PC-3 (cell line): ENCODE results near the gene NALCN. TPM values are rescaled to one million over a fixed set of nuclear protein-coding genes. Genes with fewer than 3 reads are reported as not detected.

Experiments
- ATAC-seq: fragments of 200-7000 bp; cut with Tn5 transposase; 2 replicates; pipeline ENCODE4 v1.9.1; 2020; ENCODE audit warnings: mild to moderate bottlenecking, moderate library complexity
- BruUV-seq: library from RNA; stranded (reverse); fragments of 400-500 nt; replicated peaks from 2 replicates; lab custom pipeline; 2021; lab: Mats Ljungman, UMichigan
- CTCF ChIA-PET: fragments of 300-600 bp; sonication (Branson Sonifier 250); formaldehyde crosslinking; loops from one replicate; lab custom pipeline; 2022; ENCODE audit warnings: antibody characterized with exemption; lab: Charles Lee
- POLR2A ChIA-PET: fragments of 300-600 bp; sonication (Branson Sonifier 250); formaldehyde crosslinking; loops from one replicate; lab custom pipeline; 2022; ENCODE audit warnings: antibody characterized with exemption; ENCODE audit not compliant: unreplicated experiment; lab: Charles Lee
- DNase-seq: peaks from one replicate; pipeline ENCODE4 v3.0.0-alpha.2; 2015
- H2AFZ ChIP-seq: fragments of 300-600 bp; sonication (generic); 2 replicates; pipeline ENCODE4 v1.6.0; 2016; ENCODE audit warnings: antibody characterized with exemption, low read length
- H3F3A ChIP-seq: fragments of 300-600 bp; sonication (generic); one replicate; pipeline ENCODE4 v1.6.0; 2017; ENCODE audit warnings: antibody characterized with exemption, low read length, control low read depth, mild to moderate bottlenecking; ENCODE audit not compliant: unreplicated experiment
- H3K27ac ChIP-seq: fragments of 300-600 bp; sonication (generic); 2 replicates; pipeline ENCODE4 v1.5.1; 2016; ENCODE audit warnings: mild to moderate bottlenecking, low read length
- H3K27me3 ChIP-seq: fragments of 300-600 bp; sonication (generic); 2 replicates; pipeline ENCODE4 v1.6.1; 2016; ENCODE audit warnings: low read length, mixed read lengths
- H3K36me3 ChIP-seq: fragments of 300-600 bp; sonication (generic); 2 replicates; pipeline ENCODE4 v1.6.1; 2016; ENCODE audit warnings: low read depth, mixed run types, low read length, mixed read lengths
- H3K4me1 ChIP-seq: fragments of 300-600 bp; sonication (generic); 2 replicates; pipeline ENCODE4 v1.5.1; 2016; ENCODE audit warnings: low read length; ENCODE audit not compliant: insufficient read depth
- H3K4me2 ChIP-seq: fragments of 300-600 bp; sonication (generic); 2 replicates; pipeline ENCODE4 v1.6.0; 2016; ENCODE audit warnings: low read length
- H3K4me3 ChIP-seq: fragments of 300-600 bp; sonication (generic); 2 replicates; pipeline ENCODE4 v1.5.1; 2016; ENCODE audit warnings: mild to moderate bottlenecking, low read length, mixed read lengths
- H3K79me2 ChIP-seq: fragments of 300-600 bp; sonication (generic); 2 replicates; pipeline ENCODE4 v1.6.1; 2017; ENCODE audit warnings: low read length, mixed read lengths
- H3K9ac ChIP-seq: fragments of 300-600 bp; sonication (generic); 2 replicates; pipeline ENCODE4 v1.6.0; 2016; ENCODE audit warnings: mild to moderate bottlenecking, low read length
- H3K9me2 ChIP-seq: fragments of 300-600 bp; sonication (generic); replicated peaks from 2 replicates; pipeline ENCODE4 v1.6.1; 2016; ENCODE audit warnings: mixed run types, low read length, mixed read lengths
- H3K9me3 ChIP-seq: fragments of 300-600 bp; sonication (generic); 2 replicates; pipeline ENCODE4 v1.6.1; 2016; ENCODE audit warnings: low read length, mixed read lengths
- H4K20me1 ChIP-seq: fragments of 300-600 bp; sonication (generic); 2 replicates; pipeline ENCODE4 v1.6.1; 2016; ENCODE audit warnings: low read length, mixed read lengths
- EZH2 ChIP-seq: fragments of 300-600 bp; sonication (generic); IDR thresholded peaks from one replicate; pipeline ENCODE4 v1.6.1; 2017; ENCODE audit warnings: antibody characterized with exemption, mild to moderate bottlenecking, low read length; ENCODE audit not compliant: unreplicated experiment
- EZH2phosphoT487 ChIP-seq: fragments of 300-600 bp; sonication (generic); IDR thresholded peaks from 2 replicates; pipeline ENCODE4 v1.6.1; 2018; ENCODE audit warnings: mild to moderate bottlenecking, antibody characterized with exemption, low read length, borderline replicate concordance
- intact Hi-C: fragments of 100-400 bp; cut with micrococcal nuclease; formaldehyde crosslinking; loops from 2 replicates; pipeline ENCODE4 v1.9.0; 2023
- total RNA-seq: library from RNA; depleted of rRNA; stranded (reverse); fragments of >200 nt; gene quantifications from 2 replicates; pipeline ENCODE4 v1.2.3, GENCODE V29; 2014
- TF ChIP-seq, protein P1 (sequence below): fragments of 300-600 bp; sonication (generic); conservative IDR thresholded peaks from 2 replicates; pipeline ENCODE4 v1.5.1; 2017; ENCODE audit warnings: antibody characterized with exemption, low read depth, mild to moderate bottlenecking, low read length

Gene NALCN
- total RNA-seq, 1 experiment from 2014 or later, result 11.8 TPM

DNA sequence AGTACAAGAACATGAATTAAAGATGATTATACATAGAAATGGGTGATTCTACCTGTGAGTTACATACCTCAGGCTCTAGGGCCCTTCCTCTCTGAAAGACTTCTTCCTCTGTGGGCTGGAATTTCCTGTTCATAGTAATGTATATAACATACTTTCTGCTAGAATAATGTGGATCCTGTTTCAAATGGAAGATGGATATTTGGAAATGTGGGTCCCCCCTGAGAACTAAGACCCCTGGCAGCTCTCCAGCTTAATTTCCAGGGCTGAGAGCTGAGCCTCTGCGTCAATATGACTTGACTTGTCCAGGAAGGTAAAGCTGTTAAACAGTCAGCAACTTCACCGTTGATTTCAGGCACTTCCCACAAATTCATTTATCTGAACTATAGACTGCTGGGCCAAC lies 296.3 kb downstream of the NALCN start:
- ATAC-seq, result no peak
- H3K4me1 ChIP-seq, result no peaks in the 10 kb centered on the region

GRCh38 chr13:101116826-101117225 lies 299.5 kb downstream of the NALCN start:
- no peaks in the 10 kb centered on the region for H3F3A ChIP-seq
- BruUV-seq, result no TSS peak
- H4K20me1 ChIP-seq, result no peaks in the 10 kb centered on the region
- ChIA-PET POLR2A (no interaction called here), CTCF (no interaction called here)
- H3K9ac ChIP-seq, result no peak overlapping the region
- peaks cover 8% of the 10 kb centered on the region for H3K4me1 ChIP-seq
- no peaks in the 10 kb centered on the region for H3K79me2 ChIP-seq
- no peaks in the 10 kb centered on the region for H3K27me3 ChIP-seq
- DNase-seq, result no peak
- no peak for ATAC-seq
- no peak overlapping the region for H2AFZ ChIP-seq
- H3K27ac ChIP-seq, result no peak overlapping the region
- no peaks in the 10 kb centered on the region for H3K9me2 ChIP-seq
- intact Hi-C loops, result no loop called here
- H3K4me3 ChIP-seq, result no peak overlapping the region
- no peak for TF ChIP-seq EZH2phosphoT487
- no peak for TF ChIP-seq EZH2
- TF ChIP-seq, protein P1, sequence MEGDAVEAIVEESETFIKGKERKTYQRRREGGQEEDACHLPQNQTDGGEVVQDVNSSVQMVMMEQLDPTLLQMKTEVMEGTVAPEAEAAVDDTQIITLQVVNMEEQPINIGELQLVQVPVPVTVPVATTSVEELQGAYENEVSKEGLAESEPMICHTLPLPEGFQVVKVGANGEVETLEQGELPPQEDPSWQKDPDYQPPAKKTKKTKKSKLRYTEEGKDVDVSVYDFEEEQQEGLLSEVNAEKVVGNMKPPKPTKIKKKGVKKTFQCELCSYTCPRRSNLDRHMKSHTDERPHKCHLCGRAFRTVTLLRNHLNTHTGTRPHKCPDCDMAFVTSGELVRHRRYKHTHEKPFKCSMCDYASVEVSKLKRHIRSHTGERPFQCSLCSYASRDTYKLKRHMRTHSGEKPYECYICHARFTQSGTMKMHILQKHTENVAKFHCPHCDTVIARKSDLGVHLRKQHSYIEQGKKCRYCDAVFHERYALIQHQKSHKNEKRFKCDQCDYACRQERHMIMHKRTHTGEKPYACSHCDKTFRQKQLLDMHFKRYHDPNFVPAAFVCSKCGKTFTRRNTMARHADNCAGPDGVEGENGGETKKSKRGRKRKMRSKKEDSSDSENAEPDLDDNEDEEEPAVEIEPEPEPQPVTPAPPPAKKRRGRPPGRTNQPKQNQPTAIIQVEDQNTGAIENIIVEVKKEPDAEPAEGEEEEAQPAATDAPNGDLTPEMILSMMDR, result no peak
- H3K36me3 ChIP-seq, result no peaks in the 10 kb centered on the region
- no peak overlapping the region for H3K4me2 ChIP-seq
- no peaks in the 10 kb centered on the region for H3K9me3 ChIP-seq

More for the DNA sequence above, 296.3 kb downstream of the NALCN start:
- H3F3A ChIP-seq, result no peaks in the 10 kb centered on the region
- ChIA-PET CTCF (no interaction called here), POLR2A (no interaction called here)
- H4K20me1 ChIP-seq, result no peaks in the 10 kb centered on the region
- TF ChIP-seq EZH2phosphoT487, result no peak
- TF ChIP-seq EZH2, result no peak
- TF ChIP-seq, protein P1, result no peak
- H3K27ac ChIP-seq, result no peak overlapping the region
- BruUV-seq, result no TSS peak
- DNase-seq, result no peak
- intact Hi-C loops, result no loop called here
- H3K27me3 ChIP-seq, result no peaks in the 10 kb centered on the region
- H3K4me2 ChIP-seq, result no peak overlapping the region
- no peaks in the 10 kb centered on the region for H3K9me2 ChIP-seq
- no peak overlapping the region for H2AFZ ChIP-seq
- H3K9ac ChIP-seq, result no peak overlapping the region
- H3K79me2 ChIP-seq, result no peaks in the 10 kb centered on the region
- H3K4me3 ChIP-seq, result no peak overlapping the region
- H3K9me3 ChIP-seq, result no peaks in the 10 kb centered on the region
- no peaks in the 10 kb centered on the region for H3K36me3 ChIP-seq

GRCh38 chr13:101116341-101116740 lies 300.0 kb downstream of the NALCN start:
- TF ChIP-seq EZH2phosphoT487 (no peak), EZH2 (no peak)
- TF ChIP-seq, protein P1, result no peak
- intact Hi-C loops, result no loop called here
- ATAC-seq (no peak), DNase-seq (no peak)
- Histone ChIP-seq H4K20me1 (no peaks in the 10 kb centered on the region), H3K79me2 (no peaks in the 10 kb centered on the region), H3K4me2 (no peak overlapping the region), H3K9me3 (no peaks in the 10 kb centered on the region), H3K27me3 (no peaks in the 10 kb centered on the region), H3F3A (no peaks in the 10 kb centered on the region), H2AFZ (no peak overlapping the region), H3K9ac (no peak overlapping the region), H3K27ac (no peak overlapping the region), H3K36me3 (no peaks in the 10 kb centered on the region), H3K4me3 (no peak overlapping the region), H3K9me2 (no peaks in the 10 kb centered on the region), H3K4me1 (peaks cover 11% of the 10 kb centered on the region)
- ChIA-PET POLR2A (no interaction called here), CTCF (no interaction called here)
- no TSS peak for BruUV-seq
